NCI-H446 treated with DMSO at 0.1 percent for 48 hours (cell line): ENCODE measurements around the gene BABAM1.
"Not testable (repeated sequence)": the region's sequence is repeated elsewhere in the genome, so short reads cannot be mapped to it uniquely, and the experiment has no call there.

Experiments
- DNase-seq: peaks from one replicate; lab custom pipeline; 2025; lab: John Stamatoyannopoulos, UW

Gene BABAM1

DNA sequence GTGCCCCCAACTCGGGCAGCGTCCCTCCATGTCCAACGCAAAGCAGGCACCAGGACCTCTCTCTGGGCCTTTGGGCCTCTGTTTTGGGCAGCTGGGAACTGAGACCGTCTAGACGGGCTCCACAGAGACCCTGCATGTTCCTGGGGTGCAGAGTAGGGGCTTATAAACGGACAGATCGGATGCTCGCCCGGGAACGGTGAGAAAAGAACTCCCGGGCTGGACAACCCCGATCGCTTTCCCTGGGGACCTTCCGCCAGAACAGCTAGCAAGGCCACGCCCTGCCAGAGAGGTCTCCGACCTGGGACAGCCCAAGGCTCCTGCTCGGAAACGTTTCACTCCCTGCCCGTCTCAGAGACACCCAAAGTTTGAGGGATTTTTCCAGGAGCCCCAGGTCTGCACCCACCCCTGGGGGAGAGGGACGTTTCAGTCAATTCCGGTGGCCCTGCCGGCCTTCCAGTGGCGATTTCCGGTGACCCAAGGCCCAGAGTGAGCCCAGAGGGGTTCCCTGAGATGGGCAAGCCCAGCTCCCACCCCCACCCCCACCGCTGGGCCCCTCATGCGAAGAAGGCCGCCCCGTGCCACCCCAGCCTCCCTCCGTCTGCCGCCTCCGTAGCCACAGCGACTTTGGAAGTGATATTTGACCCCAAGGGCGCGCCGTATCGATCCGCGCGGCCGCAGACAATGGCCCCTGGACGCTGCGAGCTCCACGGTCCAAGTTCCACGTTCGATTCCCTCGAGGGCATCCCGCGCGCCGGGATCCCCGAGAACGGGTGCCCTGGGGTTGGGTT is 23.2 kb upstream of the BABAM1 start:
- no peak for DNase-seq

DNA sequence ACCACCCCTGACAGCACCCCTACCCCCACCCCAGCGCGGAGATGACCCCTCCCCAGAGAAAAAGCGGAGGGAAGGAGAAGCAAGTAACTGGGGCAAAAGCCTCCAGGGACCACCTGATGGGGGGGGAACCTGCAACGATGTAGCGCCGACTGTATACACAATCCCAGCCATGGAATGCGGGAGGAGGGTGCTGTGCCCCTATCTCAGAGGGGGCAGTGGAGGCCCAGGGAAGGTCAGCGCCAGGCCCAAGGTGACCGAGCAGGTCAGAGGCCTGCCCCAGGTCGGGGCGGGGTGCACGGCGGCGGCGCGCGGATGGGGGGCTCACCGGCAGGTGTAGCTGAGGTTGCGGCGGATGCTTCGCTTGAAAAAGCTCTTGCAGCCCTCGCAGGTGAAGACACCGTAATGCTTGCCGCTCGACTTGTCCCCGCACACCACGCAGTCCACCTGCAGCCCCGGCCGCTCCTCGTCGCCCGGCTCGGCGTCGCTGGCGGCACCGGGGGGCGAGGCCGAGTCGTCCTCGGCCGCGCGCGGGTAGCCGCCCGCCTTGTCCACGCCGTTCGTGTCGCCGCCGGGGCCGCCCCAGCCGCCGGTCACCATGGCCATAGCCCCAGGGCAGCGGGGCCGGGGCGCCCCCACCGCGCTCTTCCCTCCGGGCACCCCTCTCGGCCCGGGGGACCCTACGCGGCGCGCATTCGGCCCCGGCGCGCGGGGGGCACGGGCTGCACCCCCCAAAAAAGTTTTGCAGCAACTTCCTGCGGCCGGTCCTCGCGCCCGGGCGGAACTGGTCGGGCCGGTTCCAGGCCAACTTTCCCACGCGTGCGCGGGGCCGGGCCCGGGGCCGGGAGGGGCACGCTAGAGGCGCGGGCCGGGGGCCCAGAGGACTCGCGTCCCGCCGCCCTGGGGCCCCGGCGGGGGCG is 22.4 kb upstream of the BABAM1 start:
- no peak for DNase-seq

DNA sequence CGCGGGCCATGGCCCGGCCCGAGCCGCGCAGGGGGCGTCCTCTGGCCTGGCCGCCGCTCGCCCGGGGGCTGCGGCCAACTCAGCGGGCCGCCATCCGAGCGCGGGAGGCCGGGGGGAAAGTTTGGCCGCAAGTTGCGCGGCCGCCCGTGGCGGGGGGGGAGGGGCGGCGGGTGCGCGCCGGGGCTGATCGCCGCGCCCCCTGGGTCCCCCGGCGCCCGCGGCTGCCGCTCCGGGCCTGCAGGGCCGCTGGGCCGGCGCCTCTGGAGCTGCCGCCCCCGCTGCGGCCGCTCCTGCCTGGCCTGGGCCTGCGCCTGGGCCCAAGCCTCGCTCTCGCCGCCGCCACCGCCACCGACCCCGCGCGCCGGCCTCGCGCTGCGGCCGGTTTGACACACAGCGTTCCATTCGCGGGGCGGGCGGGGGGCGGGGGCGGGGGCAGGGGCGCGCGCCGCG is 21.7 kb upstream of the BABAM1 start, which contains the start of gene NR2F6:
Gene NR2F6 (minus strand): TSS at position 385 of the 450 bp plus-strand sequence. CDS start 699 bp downstream, outside the sequence.
- DNase-seq: no peak

DNA sequence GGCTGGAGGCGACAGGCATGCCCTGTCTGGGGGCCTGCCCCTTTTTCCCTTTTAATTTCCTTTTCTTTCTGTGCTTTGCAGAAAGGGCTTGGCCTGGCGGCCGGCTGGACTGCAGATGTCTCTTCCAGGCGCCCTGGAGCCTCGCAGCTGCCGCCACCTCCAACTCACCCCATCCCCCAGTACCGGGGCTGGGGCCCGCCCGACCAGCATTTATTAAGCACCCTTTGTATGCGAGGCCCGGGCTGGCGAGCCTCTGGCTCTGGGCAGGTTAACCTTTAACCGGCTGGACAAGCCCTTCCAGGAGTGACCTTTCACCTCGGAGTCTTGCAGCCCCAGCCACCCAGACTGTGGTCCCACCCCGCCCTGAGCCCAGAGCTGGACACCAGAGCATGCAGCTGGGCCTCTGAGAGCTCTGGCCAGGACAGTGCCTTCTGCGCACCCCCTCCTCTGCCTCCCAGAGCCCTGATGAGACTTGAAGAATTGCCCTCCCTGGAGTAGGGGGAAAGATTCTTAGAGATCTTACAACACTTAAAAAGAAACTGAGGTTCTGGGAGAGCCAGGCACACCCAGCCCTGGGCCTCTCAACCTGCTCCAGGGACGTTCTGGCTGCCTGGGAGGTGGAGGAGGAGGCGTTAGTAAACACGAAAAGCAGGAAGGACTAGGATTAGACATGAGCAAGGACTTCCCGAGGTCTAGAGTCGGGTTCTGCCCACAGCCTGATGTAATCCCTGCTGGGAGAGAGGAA is 20.4 kb upstream of the BABAM1 start:
- no peak for DNase-seq

DNA sequence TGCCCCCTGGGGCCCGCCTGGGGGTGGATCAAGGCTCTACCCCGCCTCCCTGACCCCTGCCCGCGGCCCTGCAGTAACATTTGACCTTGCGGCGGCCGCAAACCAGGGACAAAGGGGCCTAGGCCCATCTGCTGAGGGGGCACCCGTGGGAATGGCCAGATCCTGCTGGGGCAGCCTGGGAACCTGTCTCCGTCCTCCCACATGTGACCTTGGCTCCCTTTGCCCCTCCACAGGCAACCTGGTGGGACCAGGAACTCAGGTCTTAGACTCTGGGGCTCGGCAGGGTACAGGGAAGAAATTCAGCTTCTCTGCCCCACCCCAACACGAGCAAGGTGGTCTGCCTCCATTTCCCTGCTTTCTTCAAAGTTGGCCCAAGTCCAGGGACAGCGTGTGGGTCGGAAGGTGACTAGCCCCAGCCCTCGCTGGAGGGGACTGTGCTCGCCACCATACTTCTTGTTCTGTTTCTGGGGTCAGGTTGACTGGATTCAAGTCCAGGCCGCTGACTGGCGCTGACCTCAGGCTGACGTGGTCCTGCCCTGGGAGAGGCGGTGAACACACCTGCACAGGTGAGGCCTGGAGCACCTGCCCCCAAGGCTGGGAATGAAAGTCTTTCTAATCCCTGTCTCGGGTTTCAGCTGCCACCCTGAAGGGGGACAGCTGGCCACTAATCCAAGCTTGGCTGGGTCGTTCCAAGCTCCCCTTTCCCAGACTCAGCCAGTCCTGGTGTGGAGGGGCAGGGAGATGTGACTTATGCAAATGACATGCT is 19.0 kb upstream of the BABAM1 start:
- no peak for DNase-seq

DNA sequence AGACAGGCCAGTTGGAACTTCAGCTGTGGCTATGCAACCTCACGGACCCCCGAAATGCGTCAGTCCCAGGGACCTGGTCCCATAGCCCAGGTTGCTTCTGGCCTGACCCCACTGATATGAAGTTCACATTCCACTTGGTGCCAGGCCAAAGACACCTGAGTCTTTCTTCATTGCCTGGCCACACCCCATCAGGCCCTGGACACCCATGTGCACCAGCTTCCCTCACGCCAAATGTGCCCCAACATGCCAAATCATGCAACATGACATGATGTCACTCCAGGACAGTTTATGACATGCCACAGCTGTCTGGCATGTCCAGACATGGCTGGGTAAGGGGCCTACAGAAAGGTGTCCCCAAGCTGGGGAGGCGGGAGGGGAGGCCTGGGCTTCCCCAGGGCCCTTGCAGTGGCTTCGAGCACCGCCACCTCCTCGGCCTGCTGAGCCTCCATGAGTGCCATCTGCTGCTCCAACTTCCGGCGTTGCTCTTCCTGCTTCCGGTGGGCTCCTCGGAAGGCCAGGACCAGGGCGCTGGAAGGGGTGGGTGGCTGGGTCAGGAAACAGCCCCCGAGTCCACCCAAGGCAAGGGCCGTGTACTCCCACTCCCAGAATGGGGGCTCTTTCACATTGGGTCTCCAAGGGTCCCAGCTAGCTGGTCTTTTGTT is 17.2 kb upstream of the BABAM1 start:
- DNase-seq: no peak

DNA sequence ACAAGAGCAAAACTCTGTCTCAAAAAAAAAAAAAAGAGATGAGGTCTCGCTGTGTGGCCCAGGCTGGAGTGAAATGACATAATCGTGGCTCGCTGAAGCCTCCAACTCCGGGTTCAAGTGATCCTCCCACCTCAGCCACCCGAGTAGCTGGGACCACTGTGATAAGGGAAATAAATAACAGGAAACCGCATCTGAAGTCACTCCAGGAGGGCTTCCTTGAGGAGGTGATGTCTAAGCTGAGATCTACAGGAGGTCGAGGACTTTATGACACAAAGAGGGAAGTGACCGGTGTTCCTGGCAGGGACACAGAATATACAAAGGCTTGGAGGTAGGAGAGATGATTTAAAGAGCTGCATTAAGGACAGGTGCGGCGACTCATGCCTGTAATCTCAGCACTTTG is 12.6 kb upstream of the BABAM1 start:
- no peak for DNase-seq

DNA sequence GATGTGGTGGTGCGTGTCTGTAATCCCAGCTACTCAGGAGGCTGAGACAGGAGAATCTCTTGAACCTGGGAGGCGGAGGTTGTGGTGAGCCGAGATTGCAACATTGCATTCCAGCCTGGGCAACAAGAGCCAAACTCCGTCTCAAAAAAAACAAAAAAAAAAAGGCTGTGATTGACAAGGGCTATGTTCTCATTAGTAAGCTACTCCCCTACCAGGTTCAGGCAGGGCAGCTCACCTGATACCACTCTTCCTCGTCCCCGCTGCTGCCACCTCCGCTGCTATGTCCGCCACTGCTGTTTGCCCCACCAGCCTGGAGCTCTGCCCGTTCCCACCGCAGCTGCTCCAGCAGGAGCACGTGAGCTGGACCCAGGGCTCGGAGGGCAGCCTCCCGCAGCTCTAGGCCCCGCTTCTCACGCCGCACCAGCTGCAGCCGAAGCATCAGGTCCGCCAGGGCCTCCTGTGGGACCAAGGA is 12.1 kb upstream of the BABAM1 start:
- no peak for DNase-seq

DNA sequence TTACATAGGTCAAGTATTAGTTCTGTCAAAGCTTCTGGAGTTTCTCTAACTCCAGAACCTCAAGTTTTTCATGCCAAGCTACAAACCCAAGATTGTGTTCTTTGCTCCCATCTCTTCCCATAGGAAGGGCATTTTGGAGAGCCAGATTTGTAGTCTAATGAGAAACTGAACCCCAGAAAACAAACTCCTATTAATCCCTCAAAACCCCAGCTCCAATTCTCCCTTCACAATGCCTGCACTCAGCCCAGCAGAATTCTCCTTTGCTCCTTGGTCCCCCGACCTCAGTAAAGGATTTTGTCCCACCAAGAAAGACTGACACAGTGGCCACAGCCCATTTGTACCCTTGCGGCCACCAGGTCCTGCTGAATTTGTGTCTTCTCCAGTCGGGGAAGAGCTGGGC is 11.1 kb upstream of the BABAM1 start:
- no peak for DNase-seq

DNA sequence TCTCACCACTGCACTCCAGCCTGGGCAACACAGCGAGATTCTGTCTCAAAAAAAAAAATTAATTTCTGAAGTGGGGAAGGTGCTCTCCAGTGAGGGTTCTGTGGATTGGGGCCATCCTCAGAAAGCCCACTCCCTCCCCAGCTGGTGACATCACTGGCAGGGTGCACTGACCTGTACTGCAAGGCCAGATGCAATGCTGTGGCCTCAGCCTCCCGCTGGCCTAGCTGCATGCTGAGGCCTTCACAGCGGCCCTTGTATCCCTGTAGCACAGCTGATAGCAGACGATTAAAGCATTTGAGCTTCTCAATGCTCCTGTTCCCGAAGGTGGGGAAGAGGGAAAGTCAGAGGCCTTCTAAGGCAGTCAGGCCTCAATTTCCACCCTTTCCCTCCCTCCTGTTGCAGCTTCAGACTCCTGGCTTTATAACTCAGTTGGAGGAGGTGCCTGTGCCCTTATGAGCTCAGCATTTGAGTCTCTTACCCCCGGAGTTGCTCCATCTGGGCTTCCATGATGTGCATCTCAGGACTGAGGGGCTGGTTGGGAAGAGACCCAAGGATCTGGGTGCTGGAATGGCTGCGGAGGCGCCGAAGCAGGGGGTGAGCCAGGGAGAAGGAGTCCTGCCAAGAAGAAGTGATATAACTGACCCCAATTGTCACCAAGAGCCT is 8.0 kb upstream of the BABAM1 start:
- no peak for DNase-seq

DNA sequence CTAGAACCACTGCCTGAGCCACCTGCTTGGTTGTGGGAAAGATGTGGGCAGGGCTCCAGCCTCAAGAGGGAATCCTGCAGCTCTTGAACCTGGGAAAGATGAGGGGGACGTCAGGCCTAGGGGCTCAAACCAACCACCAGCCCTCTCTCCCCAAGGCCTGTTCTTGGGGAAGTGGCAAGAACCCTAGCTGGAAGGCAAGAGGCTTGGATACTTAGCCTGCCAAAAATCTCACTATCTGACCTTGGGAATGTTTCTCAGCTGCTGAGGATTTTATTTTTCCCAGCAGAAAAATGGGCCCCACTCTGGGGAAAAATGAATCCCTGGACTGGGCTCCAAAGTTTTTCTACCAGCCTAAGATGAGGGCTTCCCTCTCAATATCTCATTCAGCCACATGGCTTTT is 7.3 kb upstream of the BABAM1 start:
- DNase-seq: no peak

DNA sequence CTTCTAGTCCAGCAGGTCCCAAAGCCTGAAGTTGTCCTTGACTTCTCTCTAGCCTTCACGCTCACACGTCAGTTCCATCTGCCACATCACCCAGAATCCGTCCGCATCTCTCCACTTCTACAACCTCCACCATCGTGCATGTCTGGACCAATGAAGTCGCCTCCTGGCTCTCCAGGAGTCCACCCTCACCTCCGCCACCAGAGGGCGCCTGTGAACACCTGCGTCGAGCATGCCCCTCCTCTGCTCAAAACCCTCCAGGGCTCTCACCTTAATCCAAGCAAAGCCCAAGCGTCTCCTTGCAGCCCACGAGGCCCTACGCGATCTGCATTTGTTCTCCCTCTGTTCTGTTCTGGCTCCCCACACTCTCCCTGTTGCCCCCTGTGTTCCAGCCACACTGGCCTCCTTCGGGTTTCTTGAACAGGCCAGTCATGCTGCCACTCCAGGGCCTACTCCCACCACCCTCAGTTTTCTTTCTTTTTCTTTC is 6.4 kb upstream of the BABAM1 start:
- peak; percentile 67 for DNase-seq

DNA sequence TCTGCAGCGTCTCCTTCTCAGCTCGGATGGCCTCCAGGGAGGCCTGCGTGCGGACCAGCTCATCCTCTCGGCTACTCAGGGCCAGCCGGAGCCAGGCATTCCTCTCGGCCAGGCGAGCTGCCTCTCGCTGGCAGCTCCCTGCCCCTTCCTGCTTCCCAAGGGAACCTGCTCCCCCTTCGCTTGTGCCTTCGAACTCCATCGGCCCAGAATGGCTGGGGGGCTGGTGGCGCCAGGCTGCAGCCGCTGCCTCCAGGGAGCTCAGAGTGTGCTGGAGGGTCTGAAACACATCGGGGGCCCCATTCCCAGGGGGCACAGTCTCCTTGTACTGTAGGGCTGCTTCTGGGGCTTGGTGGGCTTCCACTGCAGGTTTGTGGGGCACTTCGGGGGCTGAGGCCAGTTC is 4.7 kb upstream of the BABAM1 start:
- DNase-seq: no peak

DNA sequence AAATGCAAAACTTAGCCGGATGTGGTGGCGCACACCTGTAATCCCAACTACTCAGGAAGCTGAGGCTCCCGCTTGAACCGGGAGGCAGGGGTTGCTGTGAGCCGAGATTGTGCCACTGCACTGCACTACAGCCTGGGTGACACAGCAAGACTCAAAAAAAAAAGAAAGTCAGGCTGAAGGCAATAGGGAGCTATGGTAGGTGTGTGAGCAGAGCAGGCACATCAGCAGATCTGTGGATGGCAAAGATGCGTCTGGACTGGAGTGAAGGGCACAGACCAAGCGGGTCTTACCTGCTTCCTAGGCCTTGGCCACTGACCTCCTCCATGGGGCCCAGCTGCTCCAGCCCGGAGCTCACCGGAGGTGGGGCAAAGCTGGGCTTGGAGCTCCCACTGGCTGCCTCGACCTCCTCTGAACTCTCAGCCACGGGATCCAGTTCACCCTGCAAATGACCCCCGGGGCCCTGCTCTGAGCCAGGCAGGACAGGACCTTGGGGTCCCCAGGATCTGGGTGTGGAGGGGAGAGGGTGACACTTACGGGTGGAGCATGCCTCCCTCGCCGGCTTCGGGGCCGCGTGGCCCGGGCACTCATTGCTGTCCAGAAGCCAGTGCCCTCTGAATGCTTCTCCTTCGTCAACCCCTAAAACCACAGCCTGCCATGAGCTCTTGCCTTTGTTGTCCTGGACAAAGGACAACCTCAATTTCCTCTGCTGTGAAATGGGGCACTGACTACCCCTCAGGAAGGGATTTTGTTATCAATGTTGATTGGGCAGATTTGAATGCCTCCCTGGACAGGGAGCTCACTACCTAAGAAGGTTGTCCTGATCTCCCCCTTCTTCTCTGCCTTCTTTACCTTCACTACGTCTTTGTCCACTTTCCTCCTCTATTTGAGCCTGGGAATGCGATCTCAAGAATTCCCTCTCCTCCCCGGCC is 3.3 kb upstream of the BABAM1 start:
- DNase-seq: no peak

DNA sequence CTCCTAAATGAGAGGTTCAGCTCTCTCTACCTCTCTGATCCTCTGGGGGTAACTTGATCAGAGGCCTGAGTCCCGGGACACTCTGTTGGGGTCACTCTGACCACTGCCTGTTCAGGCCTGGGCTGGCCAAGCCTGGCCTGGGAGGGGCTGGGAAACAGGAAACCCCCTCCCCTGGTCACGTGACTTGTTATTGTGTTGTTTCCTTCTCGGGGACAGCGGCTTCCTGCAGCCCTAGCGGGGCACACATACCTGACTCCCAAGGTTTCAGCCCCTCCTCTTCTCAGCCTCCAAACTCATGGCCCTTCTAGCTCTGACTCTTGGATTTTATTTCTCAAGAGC is 2.6 kb upstream of the BABAM1 start, which contains the start of gene USHBP1:
Gene USHBP1 (minus strand): TSS at position 105 of the 339 bp plus-strand sequence. CDS start 446 bp downstream, outside the sequence.
- no peak for DNase-seq

DNA sequence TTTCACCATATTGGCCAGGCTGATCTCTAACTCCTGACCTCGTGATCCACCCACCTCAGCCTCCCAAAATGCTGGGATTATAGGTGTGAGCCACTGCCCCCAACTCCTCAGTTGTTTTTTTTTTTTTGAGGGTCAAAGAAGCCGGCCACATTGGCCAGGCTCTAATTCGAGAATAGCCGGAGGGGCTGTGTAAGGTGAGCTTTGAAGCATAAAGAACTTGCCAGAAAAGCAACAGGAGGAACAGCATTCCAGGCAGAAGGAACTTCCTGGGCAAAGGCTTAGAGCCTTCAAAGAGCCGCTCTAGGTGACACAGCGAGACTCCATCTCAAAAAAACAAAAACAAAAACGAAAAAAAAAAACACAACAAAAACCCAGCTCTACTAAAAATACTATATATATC is 1.2 kb upstream of the BABAM1 start:
- no peak for DNase-seq

DNA sequence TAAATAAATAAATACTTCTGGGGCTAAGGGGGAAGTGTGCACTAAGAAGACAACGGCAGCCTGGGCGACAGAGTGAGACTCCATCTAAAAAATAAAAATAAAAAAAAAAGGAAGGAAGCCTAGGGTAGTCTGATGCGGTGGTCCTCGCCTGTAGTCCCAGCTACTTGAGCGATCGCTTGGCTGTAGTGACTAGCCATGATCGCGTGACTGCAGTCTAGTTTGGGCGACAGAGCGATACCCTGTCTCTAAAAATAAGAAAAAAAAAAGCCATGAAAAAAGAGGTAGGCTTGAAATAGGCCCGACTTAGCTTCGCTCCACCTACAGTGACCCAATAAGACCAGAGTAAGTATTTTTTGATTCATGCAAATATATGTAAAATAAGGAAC is 661 bp upstream of the BABAM1 start:
- no peak for DNase-seq

DNA sequence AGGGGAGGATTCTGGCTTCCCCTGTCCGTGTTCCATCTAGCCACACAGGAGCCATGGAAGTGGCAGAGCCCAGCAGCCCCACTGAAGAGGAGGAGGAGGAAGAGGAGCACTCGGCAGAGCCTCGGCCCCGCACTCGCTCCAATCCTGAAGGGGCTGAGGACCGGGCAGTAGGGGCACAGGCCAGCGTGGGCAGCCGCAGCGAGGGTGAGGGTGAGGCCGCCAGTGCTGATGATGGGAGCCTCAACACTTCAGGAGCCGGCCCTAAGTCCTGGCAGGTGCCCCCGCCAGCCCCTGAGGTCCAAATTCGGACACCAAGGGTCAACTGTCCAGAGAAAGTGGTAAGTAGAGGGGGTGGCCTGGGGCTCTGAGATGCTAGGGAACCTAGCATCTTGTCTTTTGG is 1.5 kb downstream of the BABAM1 start:
- DNase-seq: no peak

DNA sequence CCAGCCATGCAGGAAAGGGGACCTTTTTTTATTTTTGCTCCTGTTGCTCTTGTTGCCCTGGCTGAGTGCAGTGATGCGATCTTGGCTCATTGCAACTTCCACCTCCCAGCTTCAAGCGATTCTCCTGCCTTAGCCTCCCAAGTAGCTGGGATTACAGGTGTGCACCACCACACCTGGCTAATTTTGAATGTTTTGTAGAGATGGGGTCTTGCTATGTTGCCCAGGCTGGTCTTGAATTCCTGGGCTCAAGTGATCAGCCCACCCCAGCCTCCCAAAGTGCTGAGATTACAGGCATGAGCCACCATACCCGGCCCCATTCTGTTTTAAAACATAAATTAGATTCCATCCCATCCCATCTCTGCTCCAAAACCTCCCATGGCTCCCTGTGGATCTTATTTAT is 7.6 kb downstream of the BABAM1 start:
- not testable (repeated sequence) for DNase-seq
